A673 (cell line): ENCODE measurements around the gene DUSP3. TPM values are rescaled to one million over a fixed set of nuclear protein-coding genes. Genes with fewer than 3 reads are reported as not detected.

Source experiments
- BruUV-seq: library from RNA; stranded (reverse); fragments of 400-500 nt; replicated peaks from 2 replicates; lab custom pipeline; 2021; lab: Mats Ljungman, UMichigan
- CTCF ChIA-PET: fragments of 300-600 bp; sonication (Branson Sonifier 250); formaldehyde crosslinking; loops from one replicate; lab custom pipeline; 2022; ENCODE audit warnings: antibody characterized with exemption; lab: Charles Lee
- POLR2A ChIA-PET: fragments of 300-600 bp; sonication (Branson Sonifier 250); formaldehyde crosslinking; loops from one replicate; lab custom pipeline; 2022; ENCODE audit warnings: antibody characterized with exemption; ENCODE audit not compliant: low non-redundant PET; lab: Charles Lee
- DNase-seq: peaks from one replicate; pipeline ENCODE4 v3.0.0-alpha.2; 2015; ENCODE audit warnings: low spot score
- H3K27ac ChIP-seq: fragments of 200-600 bp; sonication (generic); 2 replicates; pipeline ENCODE4 v1.5.1; 2016; ENCODE audit warnings: mixed run types, low read depth, mild to moderate bottlenecking, mixed read lengths, antibody characterized with exemption, low read length; ENCODE audit not compliant: poor library complexity, severe bottlenecking
- H3K27me3 ChIP-seq: fragments of 200-600 bp; sonication (generic); replicated peaks from 2 replicates; pipeline ENCODE4 v1.6.1; 2017; ENCODE audit warnings: mixed run types, low read depth, mild to moderate bottlenecking, mixed read lengths, antibody characterized with exemption, low read length; ENCODE audit not compliant: insufficient read depth, poor library complexity
- H3K36me3 ChIP-seq: fragments of 200-600 bp; sonication (generic); 2 replicates; pipeline ENCODE4 v1.6.1; 2016; ENCODE audit warnings: mixed run types, mild to moderate bottlenecking, mixed read lengths, antibody characterized with exemption, low read length; ENCODE audit not compliant: insufficient read depth, poor library complexity, severe bottlenecking
- H3K4me1 ChIP-seq: fragments of 200-600 bp; sonication (generic); 2 replicates; pipeline ENCODE4 v1.6.1; 2017; ENCODE audit warnings: mixed run types, mild to moderate bottlenecking, mixed read lengths, antibody characterized with exemption, low read length; ENCODE audit not compliant: insufficient read depth, poor library complexity, severe bottlenecking
- H3K4me3 ChIP-seq: fragments of 200-600 bp; sonication (generic); 2 replicates; pipeline ENCODE4 v1.5.1; 2016; ENCODE audit warnings: low read depth, mixed run types, mild to moderate bottlenecking, mixed read lengths, low read length; ENCODE audit not compliant: poor library complexity, severe bottlenecking
- H3K9me3 ChIP-seq: fragments of 200-600 bp; sonication (generic); 2 replicates; pipeline ENCODE4 v1.6.1; 2016; ENCODE audit warnings: mixed run types, low read depth, mild to moderate bottlenecking, mixed read lengths, antibody characterized with exemption, low read length; ENCODE audit not compliant: poor library complexity, severe bottlenecking
- EZH2 ChIP-seq: fragments of 200-600 bp; sonication (generic); IDR thresholded peaks from 2 replicates; pipeline ENCODE4 v1.6.1; 2017; ENCODE audit warnings: borderline replicate concordance, low read depth, mild to moderate bottlenecking, mixed read lengths, antibody characterized with exemption, low read length; ENCODE audit not compliant: poor library complexity, severe bottlenecking
- intact Hi-C: fragments of 100-400 bp; cut with micrococcal nuclease; formaldehyde crosslinking; loops from one replicate; pipeline ENCODE4 v1.10.0; 2022; ENCODE audit not compliant: unreplicated experiment
- total RNA-seq: library from RNA; stranded (reverse); gene quantifications from 2 replicates; pipeline ENCODE4 v1.2.3, GENCODE V29; 2021
- TF ChIP-seq, protein P1 (sequence below): fragments of 300-800, 200-600 bp; sonication (generic); conservative IDR thresholded peaks from 2 replicates; pipeline ENCODE4 v1.5.1; 2017; ENCODE audit warnings: low read depth, mild to moderate bottlenecking, antibody characterized with exemption, low read length, moderate library complexity, mixed read lengths

DUSP3 gene
- total RNA-seq, 1 experiment from 2014 or later: 22.9 TPM

DNA sequence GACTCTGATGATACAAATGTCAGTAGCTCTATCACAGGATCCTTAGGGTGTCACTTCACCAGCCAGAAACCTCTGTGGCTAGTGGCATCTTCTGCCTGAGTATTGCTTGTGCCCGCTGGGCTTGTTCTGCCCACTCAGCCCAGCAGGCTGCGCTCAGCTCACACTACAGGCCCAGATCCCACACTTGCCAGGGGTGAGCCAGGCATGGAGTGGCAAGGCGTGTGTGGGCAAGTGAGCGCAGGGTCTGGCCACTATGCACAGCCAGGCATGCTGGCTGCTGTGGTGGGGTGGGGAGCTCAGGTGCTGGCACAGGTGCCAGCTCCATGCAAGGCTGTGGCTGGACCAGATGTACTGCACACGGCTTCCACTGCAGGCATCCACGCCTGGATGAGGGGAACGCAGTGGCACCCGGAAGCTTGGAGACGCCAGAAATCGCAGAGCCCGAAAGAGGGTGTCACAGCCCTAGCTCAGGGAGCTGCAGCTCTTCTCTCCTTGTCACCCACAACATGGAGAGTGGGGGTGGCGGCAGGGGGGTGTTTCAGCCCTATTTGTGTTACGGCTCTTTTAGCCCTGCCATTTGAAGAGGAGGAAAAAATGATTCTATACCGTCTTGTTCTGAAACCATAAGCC lies 11.6 kb upstream of the DUSP3 start:
- CTCF ChIA-PET: no interaction called here
- POLR2A ChIA-PET: no interaction called here
- Histone ChIP-seq H3K27ac (no peak overlapping the region), H3K36me3 (no peaks in the 10 kb centered on the region), H3K9me3 (no peaks in the 10 kb centered on the region), H3K4me1 (peaks cover 12% of the 10 kb centered on the region), H3K4me3 (no peak overlapping the region), H3K27me3 (no peaks in the 10 kb centered on the region)
- no peak for DNase-seq
- no TSS peak for BruUV-seq
- no peak for TF ChIP-seq EZH2
- TF ChIP-seq, protein P1, sequence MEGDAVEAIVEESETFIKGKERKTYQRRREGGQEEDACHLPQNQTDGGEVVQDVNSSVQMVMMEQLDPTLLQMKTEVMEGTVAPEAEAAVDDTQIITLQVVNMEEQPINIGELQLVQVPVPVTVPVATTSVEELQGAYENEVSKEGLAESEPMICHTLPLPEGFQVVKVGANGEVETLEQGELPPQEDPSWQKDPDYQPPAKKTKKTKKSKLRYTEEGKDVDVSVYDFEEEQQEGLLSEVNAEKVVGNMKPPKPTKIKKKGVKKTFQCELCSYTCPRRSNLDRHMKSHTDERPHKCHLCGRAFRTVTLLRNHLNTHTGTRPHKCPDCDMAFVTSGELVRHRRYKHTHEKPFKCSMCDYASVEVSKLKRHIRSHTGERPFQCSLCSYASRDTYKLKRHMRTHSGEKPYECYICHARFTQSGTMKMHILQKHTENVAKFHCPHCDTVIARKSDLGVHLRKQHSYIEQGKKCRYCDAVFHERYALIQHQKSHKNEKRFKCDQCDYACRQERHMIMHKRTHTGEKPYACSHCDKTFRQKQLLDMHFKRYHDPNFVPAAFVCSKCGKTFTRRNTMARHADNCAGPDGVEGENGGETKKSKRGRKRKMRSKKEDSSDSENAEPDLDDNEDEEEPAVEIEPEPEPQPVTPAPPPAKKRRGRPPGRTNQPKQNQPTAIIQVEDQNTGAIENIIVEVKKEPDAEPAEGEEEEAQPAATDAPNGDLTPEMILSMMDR: peak; percentile 37; the same call in 1 of the 2 replicates
- intact Hi-C loops: no loop called here

DNA sequence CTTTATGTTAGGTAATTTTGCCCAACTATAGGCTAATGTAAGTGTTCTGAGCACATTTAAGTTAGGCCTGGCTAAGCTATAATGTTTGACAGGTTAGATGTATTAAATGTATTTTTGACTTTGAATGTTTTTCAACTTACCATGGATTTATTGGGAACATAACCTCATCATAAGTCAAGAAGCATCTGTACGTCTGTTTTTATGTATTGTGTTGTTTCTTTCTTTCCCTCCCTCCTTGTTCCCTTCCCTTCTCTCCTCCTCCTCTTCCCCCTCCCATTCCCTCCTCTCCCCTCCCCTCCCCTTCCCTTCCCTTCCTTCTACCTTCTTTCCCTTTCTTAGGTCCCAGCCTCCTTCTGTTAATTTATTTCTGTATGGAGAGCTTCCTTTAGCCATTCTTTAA lies 10.7 kb upstream of the DUSP3 start:
- POLR2A ChIA-PET: no interaction called here
- Histone ChIP-seq H3K36me3 (no peaks in the 10 kb centered on the region), H3K27me3 (no peaks in the 10 kb centered on the region), H3K4me3 (no peak overlapping the region), H3K9me3 (no peaks in the 10 kb centered on the region), H3K27ac (no peak overlapping the region), H3K4me1 (peaks cover 12% of the 10 kb centered on the region)
- no peak for TF ChIP-seq EZH2
- TF ChIP-seq, protein P1: no peak
- DNase-seq: no peak
- no TSS peak for BruUV-seq
- intact Hi-C loops: no loop called here
- CTCF ChIA-PET: no interaction called here

DNA sequence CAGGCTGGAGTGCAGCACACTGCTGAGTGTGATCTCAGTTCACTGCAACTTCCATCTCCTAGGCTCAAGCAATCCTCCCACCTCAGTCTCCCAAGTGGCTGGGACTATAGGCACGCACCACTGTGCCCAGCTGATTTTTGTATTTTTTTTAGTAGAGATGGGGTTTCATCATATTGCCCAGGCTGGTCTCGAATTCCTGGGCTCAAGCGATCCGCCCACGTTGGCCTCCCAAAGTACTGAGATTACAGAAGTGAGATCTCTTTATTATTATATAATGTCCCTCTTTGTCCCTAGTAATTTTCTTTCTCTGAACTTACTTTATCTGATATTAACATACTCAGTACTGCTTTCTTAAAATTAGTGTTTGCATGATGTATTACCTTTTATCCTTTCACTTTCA lies 9.8 kb upstream of the DUSP3 start:
- Histone ChIP-seq H3K9me3 (no peaks in the 10 kb centered on the region), H3K4me3 (no peak overlapping the region), H3K4me1 (peaks cover 12% of the 10 kb centered on the region), H3K36me3 (no peaks in the 10 kb centered on the region), H3K27ac (no peak overlapping the region), H3K27me3 (no peaks in the 10 kb centered on the region)
- intact Hi-C loops: no loop called here
- TF ChIP-seq, protein P1: no peak
- no peak for TF ChIP-seq EZH2
- ChIA-PET CTCF (no interaction called here), POLR2A (no interaction called here)
- no peak for DNase-seq
- no TSS peak for BruUV-seq
